Measurements from ENCODE around the gene CADPS2. TPM values are rescaled to one million over a fixed set of nuclear protein-coding genes. Genes with fewer than 3 reads are reported as not detected.

Gene CADPS2
- total RNA-seq, 1 experiment from 2014 or later, result 16.4 TPM

GRCh38 chr7:122762071-122762470 is 124.2 kb downstream of the CADPS2 start:
- DNase-seq, result no peak
- intact Hi-C loops (cut with micrococcal nuclease; ENCODE audit: unreplicated experiment), result no loop called here
- Mint-ChIP-seq H3K36me3 (ENCODE audit: insufficient read depth, unreplicated experiment) (no peaks in the 10 kb centered on the region), H3K4me3 (ENCODE audit: low read depth, unreplicated experiment) (no peak overlapping the region), H3K4me1 (ENCODE audit: low read depth, unreplicated experiment) (no peaks in the 10 kb centered on the region), H3K9me3 (ENCODE audit: low read depth, unreplicated experiment) (no peaks in the 10 kb centered on the region), H3K27ac (ENCODE audit: unreplicated experiment) (no peak overlapping the region), H3K27me3 (ENCODE audit: unreplicated experiment) (no peaks in the 10 kb centered on the region)
- BruUV-seq (replicated peaks), result no TSS peak
- CTCF ChIA-PET, result interaction anchor here (0.7 kb wide), 1 partner anchor 22 kb away, joined by 3 read pairs; no protein-coding TSS in a partner anchor
- TF ChIP-seq CTCF (IDR thresholded peaks at IDR 0.05; ENCODE audit: unreplicated experiment), result no peak

GRCh38 chr7:122758501-122758900 is 127.8 kb downstream of the CADPS2 start:
- no TSS peak for BruUV-seq (replicated peaks)
- no peaks in the 10 kb centered on the region for H3K36me3 Mint-ChIP-seq (ENCODE audit: insufficient read depth, unreplicated experiment)
- H3K4me3 Mint-ChIP-seq (ENCODE audit: low read depth, unreplicated experiment), result no peak overlapping the region
- intact Hi-C loops (cut with micrococcal nuclease; ENCODE audit: unreplicated experiment), result no loop called here
- H3K4me1 Mint-ChIP-seq (ENCODE audit: low read depth, unreplicated experiment), result peaks cover 6% of the 10 kb centered on the region
- no peaks in the 10 kb centered on the region for H3K9me3 Mint-ChIP-seq (ENCODE audit: low read depth, unreplicated experiment)
- CTCF ChIA-PET, result no interaction called here
- TF ChIP-seq CTCF (IDR thresholded peaks at IDR 0.05; ENCODE audit: unreplicated experiment), result no peak
- no peaks in the 10 kb centered on the region for H3K27me3 Mint-ChIP-seq (ENCODE audit: unreplicated experiment)
- H3K27ac Mint-ChIP-seq (ENCODE audit: unreplicated experiment), result no peak overlapping the region
- no peak for DNase-seq

GRCh38 chr7:122756860-122757259 is 129.4 kb downstream of the CADPS2 start:
- Mint-ChIP-seq H3K9me3 (ENCODE audit: low read depth, unreplicated experiment) (no peaks in the 10 kb centered on the region), H3K27ac (ENCODE audit: unreplicated experiment) (no peak overlapping the region), H3K4me3 (ENCODE audit: low read depth, unreplicated experiment) (no peak overlapping the region), H3K27me3 (ENCODE audit: unreplicated experiment) (no peaks in the 10 kb centered on the region), H3K4me1 (ENCODE audit: low read depth, unreplicated experiment) (peaks cover 17% of the 10 kb centered on the region), H3K36me3 (ENCODE audit: insufficient read depth, unreplicated experiment) (no peaks in the 10 kb centered on the region)
- TF ChIP-seq CTCF (IDR thresholded peaks at IDR 0.05; ENCODE audit: unreplicated experiment), result no peak
- intact Hi-C loops (cut with micrococcal nuclease; ENCODE audit: unreplicated experiment), result no loop called here
- CTCF ChIA-PET, result no interaction called here
- no peak for DNase-seq
- no TSS peak for BruUV-seq (replicated peaks)

- no peaks in the 10 kb centered on the region for H3K36me3 Mint-ChIP-seq (ENCODE audit: insufficient read depth, unreplicated experiment)
- no TSS peak for BruUV-seq (replicated peaks)
- H3K9me3 Mint-ChIP-seq (ENCODE audit: low read depth, unreplicated experiment), result no peaks in the 10 kb centered on the region
- CTCF ChIA-PET, result no interaction called here
- no peak overlapping the region for H3K27ac Mint-ChIP-seq (ENCODE audit: unreplicated experiment)
- no peak for DNase-seq
- TF ChIP-seq CTCF (IDR thresholded peaks at IDR 0.05; ENCODE audit: unreplicated experiment), result no peak
- no peaks in the 10 kb centered on the region for H3K27me3 Mint-ChIP-seq (ENCODE audit: unreplicated experiment)
- no peak overlapping the region for H3K4me3 Mint-ChIP-seq (ENCODE audit: low read depth, unreplicated experiment)
- intact Hi-C loops (cut with micrococcal nuclease; ENCODE audit: unreplicated experiment), result no loop called here
- peaks cover 17% of the 10 kb centered on the region for H3K4me1 Mint-ChIP-seq (ENCODE audit: low read depth, unreplicated experiment)
Observed at GRCh38 chr7:122755696-122756095, 130.6 kb downstream of the CADPS2 start.

All from Calu3 (cell line).